ENCODE data around the gene CGGBP1. TPM values are rescaled to one million over a fixed set of nuclear protein-coding genes. Genes with fewer than 3 reads are reported as not detected.
A peak's percentile ranks its signal among the peaks of the same experiment; 100 is the strongest.

The CGGBP1 gene
- total RNA-seq, 1 experiment from 2014 or later, result 96.6 TPM

DNA sequence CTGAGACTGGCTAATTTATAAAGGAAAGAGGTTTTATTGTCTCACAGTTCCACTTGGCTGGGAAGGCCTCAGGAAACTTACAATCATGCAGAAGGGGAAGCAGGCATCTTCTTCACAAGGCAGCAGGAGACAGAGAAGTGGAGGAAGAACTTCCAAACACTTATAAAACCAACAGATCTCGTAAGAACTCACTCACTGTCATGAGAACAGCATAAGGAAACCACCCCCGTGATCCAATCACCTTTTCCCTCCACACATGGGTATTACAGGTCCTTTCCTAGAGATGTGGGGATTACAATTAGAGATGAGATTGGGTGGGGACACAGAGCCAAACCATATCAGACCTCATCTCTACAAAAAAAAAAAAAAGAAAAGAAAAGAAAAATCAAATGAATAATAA lies 25.7 kb downstream of the CGGBP1 start:
- POLR2A ChIA-PET, result interaction anchor here (2.1 to 2.5 kb wide), 2 partner anchors 27 to 117 kb away, joined by 11 to 37 read pairs; partner anchors contain the start of genes C3orf38, CGGBP1 and ZNF654
- CTCF ChIA-PET, result no interaction called here

DNA sequence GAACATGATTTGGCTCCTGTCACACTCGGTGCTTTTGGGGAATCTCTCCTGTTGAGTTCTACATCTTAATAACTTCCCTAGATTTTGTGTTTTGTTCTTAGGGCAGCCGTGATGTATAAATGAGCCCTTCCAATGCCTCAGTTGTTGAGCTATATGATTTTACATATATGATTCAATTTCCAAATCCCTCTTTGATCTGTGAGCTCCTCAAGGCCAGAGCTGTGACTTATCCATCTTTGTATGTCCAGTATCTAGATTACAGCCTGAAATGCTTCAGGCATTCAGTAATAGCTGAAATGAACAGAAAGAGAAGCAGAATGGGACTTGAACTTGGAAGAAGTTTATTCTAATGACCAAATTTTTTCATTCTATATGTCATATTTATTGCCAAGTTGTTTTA lies 26.6 kb downstream of the CGGBP1 start:
- H3K9me3 Mint-ChIP-seq (ENCODE audit: unreplicated experiment), result no peaks in the 10 kb centered on the region
- H3K27me3 Mint-ChIP-seq (ENCODE audit: insufficient read depth, unreplicated experiment), result no peaks in the 10 kb centered on the region
- H3K4me3 Mint-ChIP-seq (ENCODE audit: unreplicated experiment), result peak overlapping the region; percentile 67
- intact Hi-C loops (cut with micrococcal nuclease), result no loop called here
- H3K27ac Mint-ChIP-seq (ENCODE audit: low read depth, unreplicated experiment), result peak overlapping the region; percentile 59
- ChIA-PET POLR2A (interaction anchor here (0.7 to 2.5 kb wide), 5 partner anchors 13 to 118 kb away, joined by 3 to 37 read pairs (median 3); partner anchors contain the start of genes C3orf38, CGGBP1 and ZNF654), CTCF (interaction anchor here (0.6 to 1.9 kb wide), 4 partner anchors 14 to 681 kb away, joined by 3 to 7 read pairs (median 5); no protein-coding TSS in a partner anchor)
- peaks cover 21% of the 10 kb centered on the region for H3K4me1 Mint-ChIP-seq (ENCODE audit: insufficient read depth, unreplicated experiment)
- TF ChIP-seq CTCF (IDR thresholded peaks at IDR 0.05; ENCODE audit: unreplicated experiment), result no peak
- H3K36me3 Mint-ChIP-seq (ENCODE audit: insufficient read depth, unreplicated experiment), result peaks cover 6% of the 10 kb centered on the region
- BruUV-seq (replicated peaks), result no TSS peak
- DNase-seq (ENCODE audit: unreplicated experiment), result no peak

More for the DNA sequence above, 25.7 kb downstream of the CGGBP1 start:
- intact Hi-C loops (cut with micrococcal nuclease), result no loop called here
- Mint-ChIP-seq H3K27ac (ENCODE audit: low read depth, unreplicated experiment) (no peak overlapping the region), H3K9me3 (ENCODE audit: unreplicated experiment) (no peaks in the 10 kb centered on the region), H3K27me3 (ENCODE audit: insufficient read depth, unreplicated experiment) (no peaks in the 10 kb centered on the region), H3K36me3 (ENCODE audit: insufficient read depth, unreplicated experiment) (peaks cover 2% of the 10 kb centered on the region), H3K4me1 (ENCODE audit: insufficient read depth, unreplicated experiment) (peaks cover 21% of the 10 kb centered on the region), H3K4me3 (ENCODE audit: unreplicated experiment) (no peak overlapping the region)
- no TSS peak for BruUV-seq (replicated peaks)
- no peak for TF ChIP-seq CTCF (IDR thresholded peaks at IDR 0.05; ENCODE audit: unreplicated experiment)
- DNase-seq (ENCODE audit: unreplicated experiment), result no peak

DNA sequence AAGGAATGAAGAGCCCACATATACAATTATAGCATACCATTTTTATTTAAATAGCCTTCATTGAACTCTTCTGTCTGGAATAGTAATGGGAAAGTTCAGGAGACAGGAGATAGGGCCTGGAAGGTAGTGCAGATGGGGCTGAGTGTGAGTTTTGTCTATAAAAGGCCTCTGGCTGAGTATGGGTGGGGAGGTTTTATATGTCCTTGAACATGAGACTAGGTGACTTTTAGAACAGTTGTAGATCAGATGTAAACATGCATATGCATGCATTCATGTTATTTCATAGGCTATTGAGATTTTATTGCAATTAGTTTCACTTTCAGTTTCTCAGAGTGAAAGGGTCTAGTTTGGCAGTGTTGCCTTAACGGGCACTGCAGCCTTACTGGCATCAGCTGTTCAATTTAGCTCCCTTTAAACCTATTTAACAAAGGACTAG lies 27.1 kb downstream of the CGGBP1 start:
- Mint-ChIP-seq H3K4me3 (ENCODE audit: unreplicated experiment) (peak overlapping the region; percentile 67), H3K27me3 (ENCODE audit: insufficient read depth, unreplicated experiment) (no peaks in the 10 kb centered on the region), H3K27ac (ENCODE audit: low read depth, unreplicated experiment) (peak overlapping the region; percentile 59), H3K4me1 (ENCODE audit: insufficient read depth, unreplicated experiment) (peaks cover 21% of the 10 kb centered on the region), H3K36me3 (ENCODE audit: insufficient read depth, unreplicated experiment) (peaks cover 6% of the 10 kb centered on the region), H3K9me3 (ENCODE audit: unreplicated experiment) (no peaks in the 10 kb centered on the region)
- DNase-seq (ENCODE audit: unreplicated experiment), result peak; percentile 41
- TF ChIP-seq CTCF (IDR thresholded peaks at IDR 0.05; ENCODE audit: unreplicated experiment), result no peak
- intact Hi-C loops (cut with micrococcal nuclease), result no loop called here
- no TSS peak for BruUV-seq (replicated peaks)
- CTCF ChIA-PET, result interaction anchor here (0.6 to 1.9 kb wide), 4 partner anchors 14 to 681 kb away, joined by 3 to 7 read pairs (median 5); no protein-coding TSS in a partner anchor
- POLR2A ChIA-PET, result interaction anchor here (1.1 to 2.5 kb wide), 5 partner anchors 25 to 805 kb away, joined by 3 to 37 read pairs (median 3); partner anchors contain the start of genes C3orf38, CGGBP1, CHMP2B and ZNF654

DNA sequence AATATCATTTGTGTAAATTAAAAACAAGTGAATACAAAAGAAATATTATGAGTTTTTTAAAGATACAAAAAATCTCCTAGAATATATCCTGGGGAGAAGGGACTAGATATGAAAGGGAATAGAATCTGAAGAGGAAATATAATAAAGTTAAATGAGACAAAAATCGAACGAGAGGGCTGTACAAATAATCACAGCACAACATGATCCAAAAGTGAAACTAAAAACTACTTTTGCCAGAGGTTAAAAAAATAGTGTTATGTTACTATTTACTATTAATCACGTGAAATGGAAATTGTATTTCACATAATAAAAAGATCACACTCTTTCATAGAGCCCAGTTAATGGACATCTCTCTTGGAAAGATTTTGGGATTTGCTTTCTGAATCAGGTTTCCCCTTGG lies 28.6 kb downstream of the CGGBP1 start:
- no peaks in the 10 kb centered on the region for H3K27me3 Mint-ChIP-seq (ENCODE audit: insufficient read depth, unreplicated experiment)
- no peak for DNase-seq (ENCODE audit: unreplicated experiment)
- H3K36me3 Mint-ChIP-seq (ENCODE audit: insufficient read depth, unreplicated experiment), result peaks cover 6% of the 10 kb centered on the region
- TF ChIP-seq CTCF (IDR thresholded peaks at IDR 0.05; ENCODE audit: unreplicated experiment), result no peak
- no peaks in the 10 kb centered on the region for H3K9me3 Mint-ChIP-seq (ENCODE audit: unreplicated experiment)
- ChIA-PET CTCF (no interaction called here), POLR2A (interaction anchor here (1.1 to 1.8 kb wide), 2 partner anchors 29 to 803 kb away, joined by 3 to 10 read pairs; partner anchors contain the start of genes CGGBP1, CHMP2B and ZNF654)
- H3K4me3 Mint-ChIP-seq (ENCODE audit: unreplicated experiment), result no peak overlapping the region
- no TSS peak for BruUV-seq (replicated peaks)
- no peak overlapping the region for H3K27ac Mint-ChIP-seq (ENCODE audit: low read depth, unreplicated experiment)
- H3K4me1 Mint-ChIP-seq (ENCODE audit: insufficient read depth, unreplicated experiment), result peaks cover 21% of the 10 kb centered on the region
- intact Hi-C loops (cut with micrococcal nuclease), result no loop called here
